Epithelial cell of proximal tubule (primary cell): ENCODE measurements around the gene CEP112. TPM values are rescaled to one million over a fixed set of nuclear protein-coding genes. Genes with fewer than 3 reads are reported as not detected.

Experiments
- DNase-seq: peaks from one replicate; pipeline ENCODE4 v3.0.0-alpha.2; 2011; ENCODE audit warnings: low read depth
- H3K4me3 ChIP-seq: 2 replicates; pipeline ENCODE4 v1.5.1; 2011; ENCODE audit warnings: low read depth, mild to moderate bottlenecking, low read length
- CTCF ChIP-seq: conservative IDR thresholded peaks from 2 replicates; pipeline ENCODE4 v1.5.1; 2012; ENCODE audit warnings: low read depth, mild to moderate bottlenecking, low read length
- total RNA-seq: library from RNA; depleted of rRNA; stranded (reverse); fragments of >200 nt; gene quantifications from 2 replicates; pipeline ENCODE4 v1.2.3, GENCODE V29; 2015

Gene CEP112
- total RNA-seq, 1 donor from 2014 or later = 4.7 TPM

DNA sequence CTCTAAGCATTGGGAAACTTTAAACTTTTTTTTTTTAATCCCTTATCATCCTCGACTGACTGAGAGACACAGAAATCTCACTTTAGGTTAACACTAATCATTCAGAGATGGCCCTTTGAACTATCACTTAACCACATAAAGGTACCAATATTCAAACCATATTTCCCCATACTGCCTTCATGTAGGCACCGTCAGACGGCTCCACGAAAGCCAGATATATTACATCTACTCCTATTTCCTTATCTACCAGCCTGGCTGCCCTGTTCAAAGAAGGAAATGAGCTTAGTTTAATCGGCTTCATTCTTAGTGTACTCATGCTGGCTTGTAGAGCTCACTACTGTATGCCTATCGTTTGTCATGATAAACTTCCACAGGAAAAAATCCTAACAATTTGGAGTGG is 270.9 kb downstream of the CEP112 start:
- DNase-seq = no peak
- H3K4me3 ChIP-seq = no peak overlapping the region
- TF ChIP-seq CTCF = no peak

DNA sequence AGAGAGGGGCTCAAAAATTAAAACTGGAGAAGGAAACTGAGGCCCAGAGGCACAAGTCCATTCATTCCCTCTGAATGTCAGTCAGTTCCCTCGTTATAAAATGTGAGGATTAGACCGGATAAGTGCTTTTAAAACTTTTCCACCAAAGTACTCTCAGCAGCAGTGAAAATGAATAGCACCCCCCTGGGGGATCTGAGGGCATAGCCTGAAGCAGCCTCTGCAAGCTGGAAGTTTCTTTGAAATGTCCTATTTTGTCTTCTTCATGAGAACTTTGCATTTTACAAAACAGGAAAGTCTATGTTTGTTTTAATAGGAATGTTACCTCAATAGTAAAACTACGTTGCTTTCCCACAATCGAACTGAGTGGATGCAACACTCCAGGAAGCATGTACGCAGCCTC is 273.0 kb downstream of the CEP112 start:
- no peak overlapping the region for H3K4me3 ChIP-seq
- TF ChIP-seq CTCF = no peak
- no peak for DNase-seq

GRCh38 chr17:65918500-65918899 is 273.4 kb downstream of the CEP112 start:
- no peak for DNase-seq
- H3K4me3 ChIP-seq = no peak overlapping the region
- no peak for TF ChIP-seq CTCF

GRCh38 chr17:65917560-65917959 is 274.4 kb downstream of the CEP112 start:
- no peak for TF ChIP-seq CTCF
- no peak overlapping the region for H3K4me3 ChIP-seq
- no peak for DNase-seq

DNA sequence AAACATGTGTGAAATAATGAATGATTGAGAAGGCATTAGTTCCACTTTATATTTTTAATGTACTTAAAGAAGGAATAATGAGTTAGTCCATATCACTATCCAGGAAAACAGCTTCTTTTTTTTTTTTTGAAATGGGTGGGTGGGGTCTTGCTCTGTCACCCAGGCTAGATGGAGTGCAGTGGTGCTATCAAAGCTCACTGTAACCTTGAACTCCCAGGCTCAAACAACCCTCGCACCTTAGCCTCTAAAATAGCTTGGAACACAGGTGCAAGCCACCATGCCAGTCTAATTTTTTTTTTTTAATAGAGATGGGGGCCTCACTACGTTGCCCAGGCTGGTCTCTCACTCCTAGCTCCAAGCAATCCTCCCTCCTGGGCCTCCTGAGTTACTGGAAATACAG is 275.5 kb downstream of the CEP112 start:
- no peak for TF ChIP-seq CTCF
- DNase-seq = no peak
- no peak overlapping the region for H3K4me3 ChIP-seq

DNA sequence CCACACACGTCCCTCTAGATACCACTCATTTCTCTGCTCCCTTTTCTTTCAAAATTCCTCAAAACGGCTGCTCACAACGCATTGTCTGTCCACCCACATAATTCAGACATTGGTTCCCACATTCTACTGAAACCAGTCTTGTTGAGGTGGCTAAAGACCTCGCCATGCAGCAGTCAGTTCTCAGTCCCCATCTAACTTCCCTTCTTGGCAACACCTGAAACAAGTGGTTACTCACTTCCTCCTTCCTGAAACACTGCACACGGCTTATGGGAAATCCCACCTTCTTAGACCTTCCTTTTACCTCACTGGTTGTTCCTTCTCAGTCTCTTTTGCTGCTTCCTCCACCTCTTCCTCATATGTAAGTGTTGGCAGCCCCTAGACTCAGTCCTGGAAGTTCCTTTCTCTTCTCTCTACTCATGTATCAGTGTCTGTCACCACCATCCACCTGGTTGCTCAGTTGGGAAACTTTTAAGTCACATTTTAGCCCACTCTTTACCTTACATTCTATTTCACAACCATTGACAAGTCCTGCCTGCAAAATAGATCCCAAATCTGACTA is 277.1 kb downstream of the CEP112 start:
- DNase-seq = no peak
- no peak for TF ChIP-seq CTCF
- H3K4me3 ChIP-seq = no peak overlapping the region

DNA sequence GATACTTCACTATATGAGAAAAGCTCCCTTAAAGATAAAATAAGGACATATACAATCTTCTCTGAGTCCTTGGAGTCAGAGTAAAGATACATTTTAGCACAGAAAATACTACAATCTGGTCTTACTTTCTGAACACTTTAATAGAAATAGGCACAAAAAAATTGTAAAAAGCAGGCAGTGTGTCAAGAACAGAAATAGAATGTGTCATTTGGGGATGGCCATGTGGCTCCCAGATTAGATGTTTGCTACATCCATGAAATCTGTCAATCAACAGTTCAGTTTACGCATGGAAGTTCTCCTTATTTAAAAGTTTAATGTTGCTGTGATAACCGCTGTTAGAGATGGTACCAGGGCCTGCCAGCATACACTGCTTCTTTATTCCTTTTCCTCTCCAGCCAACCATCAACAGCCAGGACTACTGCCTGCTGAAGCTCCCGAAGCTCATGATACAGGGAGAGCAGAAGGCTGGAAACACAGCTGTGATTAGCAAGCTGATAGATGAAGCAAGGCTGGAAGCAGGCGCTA is 278.5 kb downstream of the CEP112 start:
- H3K4me3 ChIP-seq = no peak overlapping the region
- no peak for TF ChIP-seq CTCF
- DNase-seq = no peak
